PC-9 (cell line): ENCODE measurements around the gene RRP7A.
"Not testable (repeated sequence)": the region's sequence is repeated elsewhere in the genome, so short reads cannot be mapped to it uniquely, and the experiment has no call there.

ENCODE experiments used
- EZH2 ChIP-seq: fragments of 200-600 bp; sonication (generic); IDR thresholded peaks from 2 replicates; pipeline ENCODE4 v1.8.0; 2017; ENCODE audit warnings: antibody characterized with exemption, low read depth
- TF ChIP-seq, protein P1 (sequence below): fragments of 200-600 bp; sonication (generic); conservative IDR thresholded peaks from 2 replicates; pipeline ENCODE4 v1.6.1; 2017; ENCODE audit warnings: mixed run types, antibody characterized with exemption, mild to moderate bottlenecking, moderate library complexity

DNA sequence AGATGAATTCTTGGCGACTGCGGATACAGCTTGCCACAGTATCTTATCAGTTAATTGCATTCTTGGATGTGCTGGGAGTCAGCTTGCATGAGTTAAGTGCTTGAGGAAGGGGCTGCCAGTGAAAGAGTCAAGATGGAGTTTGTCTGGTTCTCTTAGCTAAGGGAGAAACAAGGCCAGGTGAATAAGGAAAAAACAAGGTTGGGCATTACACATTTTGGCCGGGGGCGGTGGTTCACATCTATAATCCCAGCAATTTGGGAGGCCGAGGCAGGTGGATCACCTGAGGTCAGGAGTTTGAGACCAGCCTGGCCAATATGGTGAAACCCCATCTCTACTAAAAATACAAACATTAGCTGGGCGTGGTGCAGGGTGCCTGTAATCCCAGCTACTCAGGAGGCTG, 28.5 kb upstream of the RRP7A start:
- TF ChIP-seq, protein P1, sequence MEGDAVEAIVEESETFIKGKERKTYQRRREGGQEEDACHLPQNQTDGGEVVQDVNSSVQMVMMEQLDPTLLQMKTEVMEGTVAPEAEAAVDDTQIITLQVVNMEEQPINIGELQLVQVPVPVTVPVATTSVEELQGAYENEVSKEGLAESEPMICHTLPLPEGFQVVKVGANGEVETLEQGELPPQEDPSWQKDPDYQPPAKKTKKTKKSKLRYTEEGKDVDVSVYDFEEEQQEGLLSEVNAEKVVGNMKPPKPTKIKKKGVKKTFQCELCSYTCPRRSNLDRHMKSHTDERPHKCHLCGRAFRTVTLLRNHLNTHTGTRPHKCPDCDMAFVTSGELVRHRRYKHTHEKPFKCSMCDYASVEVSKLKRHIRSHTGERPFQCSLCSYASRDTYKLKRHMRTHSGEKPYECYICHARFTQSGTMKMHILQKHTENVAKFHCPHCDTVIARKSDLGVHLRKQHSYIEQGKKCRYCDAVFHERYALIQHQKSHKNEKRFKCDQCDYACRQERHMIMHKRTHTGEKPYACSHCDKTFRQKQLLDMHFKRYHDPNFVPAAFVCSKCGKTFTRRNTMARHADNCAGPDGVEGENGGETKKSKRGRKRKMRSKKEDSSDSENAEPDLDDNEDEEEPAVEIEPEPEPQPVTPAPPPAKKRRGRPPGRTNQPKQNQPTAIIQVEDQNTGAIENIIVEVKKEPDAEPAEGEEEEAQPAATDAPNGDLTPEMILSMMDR: not testable (repeated sequence)
- not testable (repeated sequence) for TF ChIP-seq EZH2
